HG02870 (cell line): Measurements from ENCODE around the gene PCCA.
"Not testable (repeated sequence)": the region's sequence is repeated elsewhere in the genome, so short reads cannot be mapped to it uniquely, and the experiment has no call there.

Experiments
- ATAC-seq: cut with Tn5 transposase; IDR thresholded peaks from one replicate; pipeline ENCODE4 v1.9.1; 2021; ENCODE audit warnings: mild to moderate bottlenecking, moderate library complexity; ENCODE audit not compliant: unreplicated experiment

PCCA gene

GRCh38 chr13:100097821-100098220 lies 8.9 kb downstream of the PCCA start:
- no peak for ATAC-seq

GRCh38 chr13:100098445-100099116 lies 9.7 kb downstream of the PCCA start:
- ATAC-seq = no peak

- not testable (repeated sequence) for ATAC-seq
Measured at GRCh38 chr13:100099117-100099445, 10.2 kb downstream of the PCCA start.

GRCh38 chr13:100100115-100100879 lies 11.4 kb downstream of the PCCA start:
- ATAC-seq = no peak

- ATAC-seq = no peak
Measured at GRCh38 chr13:100102042-100102441, 13.1 kb downstream of the PCCA start.

- ATAC-seq = no peak
Measured at GRCh38 chr13:100106005-100106404, 17.1 kb downstream of the PCCA start.

- no peak for ATAC-seq
Measured at GRCh38 chr13:100106705-100107104, 17.8 kb downstream of the PCCA start.

GRCh38 chr13:100108913-100109507 lies 20.1 kb downstream of the PCCA start:
- peak; percentile 87 for ATAC-seq

- ATAC-seq = no peak
Measured at GRCh38 chr13:100110269-100110668, 21.4 kb downstream of the PCCA start.

GRCh38 chr13:100112186-100112838 lies 23.4 kb downstream of the PCCA start:
- no peak for ATAC-seq

- peak; percentile 62 for ATAC-seq
Measured at GRCh38 chr13:100115693-100116254, 26.9 kb downstream of the PCCA start.

- peak; percentile 54 for ATAC-seq
Measured at GRCh38 chr13:100124265-100124664, 35.4 kb downstream of the PCCA start.

- ATAC-seq = no peak
Measured at GRCh38 chr13:100125946-100126345, 37.1 kb downstream of the PCCA start.

GRCh38 chr13:100128373-100128772 lies 39.5 kb downstream of the PCCA start:
- no peak for ATAC-seq

GRCh38 chr13:100128838-100129237 lies 39.9 kb downstream of the PCCA start:
- no peak for ATAC-seq

- peak; percentile 83 for ATAC-seq
Measured at GRCh38 chr13:100129605-100130004, 40.7 kb downstream of the PCCA start.

GRCh38 chr13:100130092-100130491 lies 41.2 kb downstream of the PCCA start:
- no peak for ATAC-seq

GRCh38 chr13:100130930-100131511 lies 42.1 kb downstream of the PCCA start:
- ATAC-seq = no peak

- no peak for ATAC-seq
Measured at GRCh38 chr13:100131863-100132574, 43.1 kb downstream of the PCCA start.

- no peak for ATAC-seq
Measured at GRCh38 chr13:100138859-100139491, 50.1 kb downstream of the PCCA start.
